ENCODE measurements around the gene TLCD2.
"Not testable (repeated sequence)": the region's sequence is repeated elsewhere in the genome, so short reads cannot be mapped to it uniquely, and the experiment has no call there.

TLCD2 gene

DNA sequence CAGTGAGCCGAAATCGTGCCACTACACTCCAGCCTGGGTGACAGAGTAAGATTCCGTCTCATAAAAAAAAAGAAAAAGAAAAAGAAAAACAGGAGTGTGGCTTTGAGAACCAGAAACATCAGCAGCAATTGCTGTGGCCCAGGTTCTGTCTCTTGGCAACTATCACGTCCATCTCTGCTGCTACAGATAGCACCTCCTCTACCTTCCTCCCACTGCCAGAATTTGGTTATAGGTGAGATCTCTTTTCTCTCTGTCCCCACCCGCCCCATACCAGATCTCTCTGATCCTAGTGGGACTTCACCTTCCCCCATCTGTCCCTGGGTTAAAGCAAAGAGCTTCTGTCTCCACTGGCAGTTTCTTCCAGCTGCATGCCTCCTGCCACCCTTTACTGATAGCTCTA is 3.1 kb downstream of the TLCD2 start:
- Histone ChIP-seq H3K27ac (no peak overlapping the region), H3K9me3 (ENCODE audit: severe bottlenecking) (no peaks in the 10 kb centered on the region), H3K27me3 (ENCODE audit: insufficient read depth, low read depth, severe bottlenecking) (no peaks in the 10 kb centered on the region), H3K36me3 (no peaks in the 10 kb centered on the region), H3K4me3 (ENCODE audit: low read depth, low read length) (no peak overlapping the region)
- DNase-seq: no peak
- TF ChIP-seq, protein P1, sequence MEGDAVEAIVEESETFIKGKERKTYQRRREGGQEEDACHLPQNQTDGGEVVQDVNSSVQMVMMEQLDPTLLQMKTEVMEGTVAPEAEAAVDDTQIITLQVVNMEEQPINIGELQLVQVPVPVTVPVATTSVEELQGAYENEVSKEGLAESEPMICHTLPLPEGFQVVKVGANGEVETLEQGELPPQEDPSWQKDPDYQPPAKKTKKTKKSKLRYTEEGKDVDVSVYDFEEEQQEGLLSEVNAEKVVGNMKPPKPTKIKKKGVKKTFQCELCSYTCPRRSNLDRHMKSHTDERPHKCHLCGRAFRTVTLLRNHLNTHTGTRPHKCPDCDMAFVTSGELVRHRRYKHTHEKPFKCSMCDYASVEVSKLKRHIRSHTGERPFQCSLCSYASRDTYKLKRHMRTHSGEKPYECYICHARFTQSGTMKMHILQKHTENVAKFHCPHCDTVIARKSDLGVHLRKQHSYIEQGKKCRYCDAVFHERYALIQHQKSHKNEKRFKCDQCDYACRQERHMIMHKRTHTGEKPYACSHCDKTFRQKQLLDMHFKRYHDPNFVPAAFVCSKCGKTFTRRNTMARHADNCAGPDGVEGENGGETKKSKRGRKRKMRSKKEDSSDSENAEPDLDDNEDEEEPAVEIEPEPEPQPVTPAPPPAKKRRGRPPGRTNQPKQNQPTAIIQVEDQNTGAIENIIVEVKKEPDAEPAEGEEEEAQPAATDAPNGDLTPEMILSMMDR (IDR thresholded peaks at IDR 0.05; ENCODE audit: low read depth, low read length): no peak

DNA sequence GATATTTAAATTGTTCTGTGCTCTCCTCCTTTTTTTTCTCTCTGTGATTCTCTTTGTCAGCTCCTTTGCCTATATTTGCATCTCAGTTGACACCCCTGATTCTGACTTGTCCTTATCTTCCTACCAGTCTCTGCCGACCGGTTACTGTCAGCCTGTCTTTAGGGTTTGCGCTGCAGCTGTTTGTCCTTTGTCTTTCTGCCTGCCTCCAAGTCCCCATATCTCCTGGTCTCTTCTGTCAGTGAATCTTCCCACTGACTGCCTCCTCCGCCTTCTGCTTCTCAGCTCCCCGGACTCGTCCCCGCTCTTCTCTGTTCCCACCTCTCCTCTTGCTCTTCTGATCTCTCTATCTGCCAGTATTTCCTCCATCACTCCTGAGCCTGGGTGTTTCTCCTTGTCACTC is 5.2 kb downstream of the TLCD2 start:
- Histone ChIP-seq H3K9me3 (ENCODE audit: severe bottlenecking) (no peaks in the 10 kb centered on the region), H3K27me3 (ENCODE audit: insufficient read depth, low read depth, severe bottlenecking) (no peaks in the 10 kb centered on the region), H3K36me3 (no peaks in the 10 kb centered on the region), H3K4me3 (ENCODE audit: low read depth, low read length) (no peak overlapping the region), H3K27ac (no peak overlapping the region)
- DNase-seq: no peak
- TF ChIP-seq, protein P1 (IDR thresholded peaks at IDR 0.05; ENCODE audit: low read depth, low read length): no peak

DNA sequence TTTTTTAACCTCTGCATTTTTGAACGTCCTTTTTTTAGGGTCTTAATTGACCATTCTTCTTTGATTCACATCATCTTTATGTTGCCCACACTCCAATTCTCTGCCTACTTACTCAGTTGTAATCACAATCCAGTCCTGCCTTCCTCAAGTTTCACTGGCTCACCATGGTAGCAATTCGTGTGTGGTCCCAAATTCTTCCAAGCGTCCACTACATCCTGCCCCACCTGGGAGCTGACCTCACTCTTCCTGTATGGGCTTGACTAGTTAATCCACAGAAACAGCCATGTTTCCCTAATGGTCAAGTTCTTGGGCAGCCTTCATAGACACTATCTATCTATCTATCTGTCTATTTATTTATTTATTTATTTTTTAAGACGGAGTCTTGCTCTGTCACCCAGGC is 7.1 kb downstream of the TLCD2 start:
- TF ChIP-seq, protein P1 (IDR thresholded peaks at IDR 0.05; ENCODE audit: low read depth, low read length): no peak
- H3K27ac ChIP-seq: no peak overlapping the region
- no peak for DNase-seq
- no peaks in the 10 kb centered on the region for H3K27me3 ChIP-seq (ENCODE audit: insufficient read depth, low read depth, severe bottlenecking)
- H3K9me3 ChIP-seq (ENCODE audit: severe bottlenecking): no peaks in the 10 kb centered on the region
- H3K4me3 ChIP-seq (ENCODE audit: low read depth, low read length): no peak overlapping the region
- H3K36me3 ChIP-seq: no peaks in the 10 kb centered on the region

- H3K27me3 ChIP-seq (ENCODE audit: insufficient read depth, low read depth, severe bottlenecking); H3K36me3 ChIP-seq; H3K9me3 ChIP-seq (ENCODE audit: severe bottlenecking); DNase-seq; H3K27ac ChIP-seq; H3K4me3 ChIP-seq (ENCODE audit: low read depth, low read length): not testable (repeated sequence)
Observed at GRCh38 chr17:1699891-1700290, 10.3 kb downstream of the TLCD2 start.

GRCh38 chr17:1697681-1698080 is 12.5 kb downstream of the TLCD2 start:
- Histone ChIP-seq H3K27me3 (ENCODE audit: insufficient read depth, low read depth, severe bottlenecking) (no peaks in the 10 kb centered on the region), H3K9me3 (ENCODE audit: severe bottlenecking) (no peaks in the 10 kb centered on the region), H3K36me3 (no peaks in the 10 kb centered on the region), H3K27ac (no peak overlapping the region), H3K4me3 (ENCODE audit: low read depth, low read length) (no peak overlapping the region)
- TF ChIP-seq, protein P1 (IDR thresholded peaks at IDR 0.05; ENCODE audit: low read depth, low read length): no peak
- no peak for DNase-seq

- TF ChIP-seq, protein P1 (IDR thresholded peaks at IDR 0.05; ENCODE audit: low read depth, low read length): no peak
- no peak overlapping the region for H3K4me3 ChIP-seq (ENCODE audit: low read depth, low read length)
- H3K27ac ChIP-seq: no peak overlapping the region
- H3K27me3 ChIP-seq (ENCODE audit: insufficient read depth, low read depth, severe bottlenecking): no peaks in the 10 kb centered on the region
- no peaks in the 10 kb centered on the region for H3K9me3 ChIP-seq (ENCODE audit: severe bottlenecking)
- no peak for DNase-seq
- H3K36me3 ChIP-seq: no peaks in the 10 kb centered on the region
Observed at GRCh38 chr17:1695365-1695764, 14.8 kb downstream of the TLCD2 start.

Data from WERI-Rb-1 (cell line).